PC-9 (cell line): ENCODE measurements around the gene HES4.

Experiments
- CTCF ChIP-seq: fragments of 200-600 bp; sonication (generic); conservative IDR thresholded peaks from 2 replicates; pipeline ENCODE4 v1.6.1; 2017; ENCODE audit warnings: mixed run types, antibody characterized with exemption, mild to moderate bottlenecking, moderate library complexity
- EZH2 ChIP-seq: fragments of 200-600 bp; sonication (generic); IDR thresholded peaks from 2 replicates; pipeline ENCODE4 v1.8.0; 2017; ENCODE audit warnings: antibody characterized with exemption, low read depth

- TF ChIP-seq CTCF, result no peak
- no peak for TF ChIP-seq EZH2
Measured at GRCh38 chr1:1023700-1024099, 23.8 kb upstream of the HES4 start.
